Middle frontal gyrus (tissue), 1 donor: ENCODE data around the gene KRTAP24-1.

ENCODE experiments used
- DNase-seq: peaks from one replicate; pipeline ENCODE4 v3.0.0-alpha.2; 2015; ENCODE audit warnings: low spot score; ENCODE audit errors: extremely low spot score

Gene KRTAP24-1

DNA sequence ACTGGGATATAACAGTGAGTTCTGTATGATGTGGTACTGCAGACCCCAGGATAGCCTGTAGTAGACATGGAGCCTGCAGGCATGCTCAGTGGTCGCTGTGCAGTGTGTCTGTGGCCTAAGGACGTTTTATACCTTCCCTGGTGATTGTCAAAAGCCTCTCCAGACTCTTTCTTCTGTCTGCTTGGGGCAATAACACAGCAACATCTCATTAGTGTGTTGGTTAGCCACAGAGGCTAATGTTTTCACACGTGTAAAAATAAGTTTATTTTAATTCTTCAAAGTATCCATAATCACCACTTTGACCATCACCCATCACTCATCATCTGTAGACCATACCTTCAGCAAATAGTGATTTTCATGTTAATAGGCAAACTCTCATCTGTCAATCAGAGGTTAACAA lies at the start of gene KRTAP24-1:
TSS of gene KRTAP24-1 (minus strand) at position 101 of the 400 bp plus-strand sequence. CDS start at position 83, 18 bp downstream.
- no peak for DNase-seq

DNA sequence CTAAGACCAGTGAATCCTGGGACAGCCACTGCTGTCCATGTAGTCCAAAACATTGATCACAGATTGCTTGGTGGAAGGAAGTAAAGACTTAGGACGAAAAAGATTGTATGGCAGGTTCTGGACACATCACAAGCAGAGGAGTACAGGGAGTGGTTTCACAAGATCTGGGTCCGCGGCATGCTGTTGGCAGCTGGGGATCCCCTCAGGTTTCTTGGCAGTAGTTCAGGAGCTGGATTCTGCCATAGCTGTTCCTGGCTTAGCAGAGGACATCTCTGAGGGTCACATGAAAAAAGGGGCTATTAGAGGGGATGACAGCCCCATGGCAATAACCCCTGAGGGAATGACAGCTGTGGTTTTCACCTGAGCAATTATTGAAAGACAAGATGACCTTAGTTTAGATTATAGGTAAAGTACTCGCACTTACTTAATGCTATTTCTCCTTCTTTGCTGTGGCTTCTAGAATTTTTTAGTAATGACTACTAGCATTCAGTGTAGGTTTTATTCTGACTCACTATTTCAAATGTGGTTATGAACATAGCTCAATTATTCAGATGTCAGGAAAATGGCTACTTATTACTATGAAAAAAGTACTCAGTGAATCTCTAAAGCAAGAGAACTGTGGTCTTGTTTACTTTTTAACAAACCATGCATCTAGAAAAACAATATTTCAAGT lies 46.6 kb upstream of the KRTAP24-1 start:
- no peak for DNase-seq

- no peak for DNase-seq
Observed at GRCh38 chr21:30326390-30326789, 43.6 kb upstream of the KRTAP24-1 start.

GRCh38 chr21:30320215-30320614 lies 37.5 kb upstream of the KRTAP24-1 start, which contains the start of gene KRTAP26-1:
Gene KRTAP26-1 (minus strand): TSS chr21:30320315. CDS start chr21:30320035, 280 bp downstream.
- DNase-seq = no peak

- no peak for DNase-seq
Observed at GRCh38 chr21:30315701-30316100, 33.0 kb upstream of the KRTAP24-1 start.

GRCh38 chr21:30306884-30307283 lies 24.1 kb upstream of the KRTAP24-1 start:
- no peak for DNase-seq

DNA sequence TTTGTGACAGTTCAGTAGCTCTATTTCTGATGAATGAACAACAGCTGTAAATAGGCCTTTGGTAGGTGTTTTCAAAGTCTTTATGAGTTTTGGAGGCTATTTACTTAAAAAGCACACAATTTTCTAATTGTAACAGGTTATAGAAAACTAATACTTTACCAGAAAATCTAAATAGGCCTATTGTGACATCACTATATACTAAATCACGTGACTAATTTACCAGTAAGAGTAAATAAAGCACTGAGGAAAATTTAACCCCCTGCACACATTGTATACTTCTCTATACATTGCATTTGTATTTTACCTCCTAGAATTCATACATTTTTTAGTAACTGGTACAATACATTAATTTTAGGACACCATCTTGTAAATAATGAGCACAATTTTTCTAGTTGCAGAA lies 22.4 kb upstream of the KRTAP24-1 start:
- DNase-seq = no peak

- DNase-seq = no peak
Observed at GRCh38 chr21:30289215-30289614, 6.5 kb upstream of the KRTAP24-1 start, which contains the start of gene KRTAP25-1. Gene KRTAP25-1 (minus strand): TSS chr21:30289514. CDS start chr21:30289490, 24 bp downstream.

- no peak for DNase-seq
Observed at GRCh38 chr21:30271611-30272010, 11.1 kb downstream of the KRTAP24-1 start.

GRCh38 chr21:30271156-30271555 lies 11.6 kb downstream of the KRTAP24-1 start:
- DNase-seq = no peak

DNA sequence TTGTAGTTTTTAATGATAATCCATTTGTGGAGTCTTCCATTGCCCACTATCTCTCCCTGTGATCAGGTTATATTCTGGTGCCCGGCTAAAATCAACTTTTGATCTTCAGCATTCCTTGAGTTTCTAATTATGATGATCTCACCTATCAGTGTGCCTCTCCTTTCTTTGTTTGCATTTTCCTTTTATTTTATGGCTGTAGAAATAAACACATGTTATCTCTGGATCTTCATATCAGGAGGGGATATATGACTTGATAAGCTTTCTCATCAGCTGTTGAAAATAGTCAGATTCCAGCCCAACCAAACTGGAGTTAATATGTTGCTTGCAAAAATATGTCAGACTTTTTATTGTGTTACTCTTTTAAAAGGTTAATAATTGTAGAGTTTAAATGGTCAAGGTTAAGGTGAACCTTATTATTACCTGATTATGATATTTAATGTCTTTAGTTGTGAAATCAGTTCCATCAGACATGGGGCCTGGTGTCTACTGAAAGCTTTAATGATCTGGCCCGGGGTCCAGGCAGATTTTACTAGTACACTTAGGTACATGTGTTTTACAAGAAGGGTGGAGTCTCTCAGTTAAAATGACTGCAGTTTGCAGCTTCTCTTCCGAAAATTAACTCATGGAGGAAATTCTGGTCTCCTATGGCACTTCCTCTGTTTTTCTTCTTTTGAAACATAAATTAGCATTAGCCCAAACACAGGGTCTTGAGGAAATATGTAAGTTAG lies 12.8 kb downstream of the KRTAP24-1 start:
- DNase-seq = no peak

DNA sequence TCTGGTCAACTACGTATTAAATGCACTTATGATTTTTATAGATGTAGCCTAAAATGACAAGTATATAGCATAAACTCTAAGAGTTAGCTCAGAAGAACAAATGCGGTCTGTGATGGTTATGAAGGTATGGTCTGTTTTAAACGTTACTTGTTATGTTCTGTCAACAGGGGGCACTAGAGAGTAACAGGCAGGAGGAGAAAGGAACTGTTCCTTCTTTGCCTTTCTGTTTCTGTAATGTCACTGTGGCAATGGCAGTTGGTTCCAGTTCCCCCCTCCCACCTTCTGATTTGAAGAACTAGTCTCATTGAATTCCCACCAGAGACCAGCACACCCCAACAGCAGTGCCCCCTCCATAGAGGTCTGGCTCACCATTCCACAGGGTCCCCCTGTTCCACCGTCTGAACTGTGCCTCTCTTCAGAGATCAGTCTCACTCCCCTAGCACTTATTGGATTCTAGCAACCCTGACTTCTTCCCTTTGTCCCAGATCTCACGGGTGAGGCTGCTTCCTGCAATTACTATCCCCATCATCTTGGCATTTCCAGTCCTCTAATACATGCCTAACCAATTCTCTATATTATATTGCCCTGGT lies 14.0 kb downstream of the KRTAP24-1 start:
- DNase-seq = no peak

- no peak for DNase-seq
Observed at GRCh38 chr21:30257773-30258172, 25.0 kb downstream of the KRTAP24-1 start.

DNA sequence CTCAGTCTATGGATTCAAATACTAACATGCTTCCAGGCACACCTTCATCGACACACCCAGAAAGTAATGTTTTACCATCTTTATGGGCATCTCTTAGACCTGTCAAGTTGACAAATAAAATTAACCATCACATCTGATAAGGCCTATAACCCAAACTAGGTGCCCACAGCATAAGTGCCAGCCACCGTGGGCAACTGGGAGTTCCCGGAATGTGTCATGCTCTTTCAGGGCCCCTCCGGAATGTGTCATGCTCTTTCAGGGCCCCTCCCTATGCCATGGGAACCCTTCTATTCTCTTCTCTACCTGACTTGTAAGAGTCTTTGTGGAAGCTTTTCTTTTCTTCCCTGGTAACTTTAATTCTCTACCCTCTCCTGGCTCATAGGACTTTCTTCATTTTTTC lies 26.6 kb downstream of the KRTAP24-1 start:
- DNase-seq = no peak

DNA sequence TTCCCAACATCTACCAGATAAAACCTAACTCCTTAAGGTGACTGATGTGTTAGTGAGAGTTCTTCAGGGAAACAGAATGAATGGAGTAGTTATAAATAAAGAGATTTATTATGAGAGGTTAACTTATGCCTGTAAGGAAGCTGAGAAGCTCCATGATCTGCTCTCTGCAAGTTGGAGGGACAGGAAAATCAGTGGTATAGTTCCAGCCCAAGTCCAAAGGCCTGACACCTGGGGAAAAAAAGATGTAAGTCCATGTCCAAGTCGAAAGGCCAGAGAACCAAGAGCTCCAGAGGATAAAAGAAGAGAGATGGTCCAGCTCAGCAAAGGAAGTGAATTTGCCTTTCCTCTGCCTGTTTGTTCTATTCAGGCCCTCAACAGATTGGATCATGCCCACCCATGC lies 27.1 kb downstream of the KRTAP24-1 start:
- no peak for DNase-seq

DNA sequence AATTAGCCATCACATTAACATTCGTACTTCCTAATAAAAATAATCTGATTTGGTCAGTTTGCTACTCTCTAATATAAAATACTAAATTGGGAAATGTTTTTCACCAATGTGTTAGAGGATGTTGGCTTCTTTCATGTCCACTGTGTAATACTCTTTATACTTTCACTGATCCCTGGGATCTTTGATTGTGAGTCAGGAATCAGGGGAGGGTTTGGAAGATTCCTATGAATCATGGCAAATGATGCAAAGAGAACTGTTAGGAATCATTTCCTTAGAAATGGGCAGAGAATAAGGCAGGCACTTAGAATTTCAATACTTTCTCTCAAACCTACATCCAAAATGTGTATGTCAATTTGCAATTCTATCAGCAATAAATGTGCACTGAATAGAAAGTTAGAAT lies 31.0 kb downstream of the KRTAP24-1 start:
- no peak for DNase-seq

DNA sequence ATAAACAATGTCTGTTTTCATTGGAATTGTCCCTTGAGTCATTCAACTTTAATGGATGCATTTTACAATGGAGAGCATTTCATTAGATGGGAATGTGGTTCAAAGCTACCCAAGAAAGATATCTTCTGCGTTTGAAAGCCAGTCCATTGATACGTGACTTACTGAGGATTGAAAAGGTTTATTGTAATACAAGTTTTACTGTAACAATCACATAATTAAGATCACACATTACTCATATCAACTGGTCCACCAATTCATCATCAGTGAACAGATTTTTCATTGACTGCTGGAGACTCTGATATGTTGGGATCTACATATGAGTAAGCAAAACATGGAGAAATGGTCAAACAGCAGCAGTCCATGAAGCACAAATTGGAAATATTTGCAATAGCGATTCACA lies 32.8 kb downstream of the KRTAP24-1 start:
- no peak for DNase-seq

DNA sequence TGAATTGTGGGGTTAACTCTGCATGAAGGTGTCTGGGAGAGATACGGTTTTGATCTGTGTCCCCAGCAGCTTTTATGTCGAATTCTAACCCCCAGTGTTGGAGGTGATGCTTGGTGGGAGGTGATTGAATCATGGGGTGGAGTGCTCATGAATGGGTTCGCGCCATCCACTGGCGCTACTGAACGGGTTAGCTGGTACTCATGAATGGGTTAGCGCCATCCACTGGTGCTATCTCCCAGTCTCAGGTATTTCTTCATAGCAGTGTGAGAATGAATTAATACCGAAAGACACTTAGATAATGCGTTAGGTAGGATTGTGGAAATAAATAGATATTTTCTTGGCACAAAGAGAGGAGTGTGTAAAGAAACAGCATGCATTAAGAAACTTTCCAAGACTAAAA lies 33.9 kb downstream of the KRTAP24-1 start:
- DNase-seq = no peak

DNA sequence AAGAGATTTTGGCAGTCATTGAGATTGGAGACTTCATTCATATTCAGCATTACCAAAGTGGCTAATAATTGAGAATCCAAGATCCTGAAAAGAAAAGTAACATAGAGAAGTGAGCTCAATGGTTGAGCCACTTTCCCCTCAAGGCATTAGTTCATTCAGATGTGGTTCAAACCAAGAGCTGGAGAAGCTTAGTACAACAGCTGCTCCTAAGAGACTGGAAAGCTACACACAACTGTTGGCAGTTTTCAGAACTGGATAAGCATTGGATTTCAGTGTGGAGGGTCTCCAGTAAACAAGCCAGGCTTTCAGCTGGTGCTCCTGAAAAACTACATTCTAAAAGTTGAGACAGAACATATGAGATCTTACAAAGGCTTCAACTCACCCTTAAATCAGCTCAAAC lies 37.7 kb downstream of the KRTAP24-1 start:
- no peak for DNase-seq

GRCh38 chr21:30243691-30244090 lies 39.1 kb downstream of the KRTAP24-1 start:
- no peak for DNase-seq

DNA sequence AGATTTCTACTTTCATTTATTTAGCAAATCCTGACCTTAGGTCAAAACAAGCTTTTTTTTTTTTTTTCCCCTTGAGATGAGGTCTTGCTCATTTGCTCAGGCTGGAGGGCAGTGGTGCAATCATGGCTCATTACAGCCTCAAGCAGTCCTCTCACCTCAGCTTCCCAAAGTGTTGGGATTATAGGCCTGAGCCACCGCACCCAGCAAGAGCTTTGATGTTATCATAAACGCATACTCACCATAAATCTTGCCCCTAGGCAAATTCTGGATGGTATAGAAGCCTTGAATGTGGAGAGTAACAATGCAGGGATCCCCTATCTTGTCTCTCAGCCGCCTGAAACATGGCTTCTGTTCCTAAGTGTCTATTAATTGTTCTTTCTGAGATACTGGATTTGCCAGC lies 42.1 kb downstream of the KRTAP24-1 start:
- no peak for DNase-seq

- no peak for DNase-seq
Observed at GRCh38 chr21:30238168-30238567, 44.6 kb downstream of the KRTAP24-1 start.
